GM19193 (cell line): Measurements from ENCODE around the gene PPP1R9B.

Experiments
- POLR2A ChIP-seq: IDR thresholded peaks from 4 replicates; pipeline ENCODE4 v1.6.1; 2011; ENCODE audit not compliant: insufficient read depth, insufficient read length; ENCODE audit errors: extremely low read depth

PPP1R9B gene

GRCh38 chr17:50181591-50182560 lies 31.4 kb upstream of the PPP1R9B start:
- TF ChIP-seq POLR2A = no peak

GRCh38 chr17:50181144-50181543 lies 30.7 kb upstream of the PPP1R9B start:
- no peak for TF ChIP-seq POLR2A

GRCh38 chr17:50180620-50181019 lies 30.1 kb upstream of the PPP1R9B start:
- no peak for TF ChIP-seq POLR2A

- no peak for TF ChIP-seq POLR2A
Observed at GRCh38 chr17:50180111-50180510, 29.6 kb upstream of the PPP1R9B start.

- TF ChIP-seq POLR2A = no peak
Observed at GRCh38 chr17:50177983-50178834, 27.7 kb upstream of the PPP1R9B start.

GRCh38 chr17:50177476-50177875 lies 27.0 kb upstream of the PPP1R9B start:
- TF ChIP-seq POLR2A = no peak

GRCh38 chr17:50176559-50177357 lies 26.3 kb upstream of the PPP1R9B start:
- no peak for TF ChIP-seq POLR2A

- TF ChIP-seq POLR2A = no peak
Observed at GRCh38 chr17:50175035-50175807, 24.7 kb upstream of the PPP1R9B start.

- TF ChIP-seq POLR2A = no peak
Observed at GRCh38 chr17:50174444-50174843, 24.0 kb upstream of the PPP1R9B start.

- TF ChIP-seq POLR2A = no peak
Observed at GRCh38 chr17:50173335-50173941, 23.0 kb upstream of the PPP1R9B start.

GRCh38 chr17:50172936-50173334 lies 22.5 kb upstream of the PPP1R9B start:
- no peak for TF ChIP-seq POLR2A

- TF ChIP-seq POLR2A = no peak
Observed at GRCh38 chr17:50172130-50172529, 21.7 kb upstream of the PPP1R9B start.

GRCh38 chr17:50171371-50172071 lies 21.0 kb upstream of the PPP1R9B start:
- no peak for TF ChIP-seq POLR2A
